ENCODE data around the gene CNTN2.
A peak's percentile ranks its signal among the peaks of the same experiment; 100 is the strongest.

Gene CNTN2

DNA sequence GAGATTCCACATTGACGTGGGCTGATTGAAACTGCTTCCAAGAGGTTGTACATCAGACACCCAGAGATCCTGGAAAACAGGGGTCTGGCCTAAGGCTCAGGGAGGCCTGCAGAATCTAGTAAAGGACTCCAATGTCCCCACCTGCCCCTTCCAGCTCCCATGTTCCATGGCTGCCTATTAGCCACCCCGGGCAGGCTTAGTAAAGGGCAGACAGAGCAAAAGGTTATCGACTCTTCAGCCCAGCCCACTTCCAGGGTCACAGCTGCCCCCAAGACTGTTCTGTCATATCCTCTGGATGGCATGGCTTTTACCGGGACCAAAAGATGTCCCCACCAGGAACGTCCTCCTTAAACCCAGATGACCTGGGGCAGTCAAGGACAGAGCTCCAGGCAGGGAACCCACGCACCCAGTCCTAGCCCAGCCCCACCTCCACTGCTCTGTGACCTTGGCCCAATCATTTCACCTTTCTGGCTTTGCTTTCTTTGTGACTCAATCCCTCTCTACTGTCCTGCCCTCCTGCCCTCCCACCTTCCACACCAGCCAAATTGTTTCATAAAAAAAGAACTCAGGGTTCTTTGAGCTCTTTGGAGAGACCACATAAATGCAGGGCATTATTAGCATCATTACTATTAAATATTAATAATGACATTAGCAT lies 4.8 kb upstream of the CNTN2 start:
- no peak for TF ChIP-seq EZH2phosphoT487 (IDR thresholded peaks at IDR 0.05; ENCODE audit: low read length)
- TF ChIP-seq EZH2 (optimal IDR thresholded peaks at IDR 0.05; ENCODE audit: low read depth, low read length), result no peak
- TF ChIP-seq, protein P1, sequence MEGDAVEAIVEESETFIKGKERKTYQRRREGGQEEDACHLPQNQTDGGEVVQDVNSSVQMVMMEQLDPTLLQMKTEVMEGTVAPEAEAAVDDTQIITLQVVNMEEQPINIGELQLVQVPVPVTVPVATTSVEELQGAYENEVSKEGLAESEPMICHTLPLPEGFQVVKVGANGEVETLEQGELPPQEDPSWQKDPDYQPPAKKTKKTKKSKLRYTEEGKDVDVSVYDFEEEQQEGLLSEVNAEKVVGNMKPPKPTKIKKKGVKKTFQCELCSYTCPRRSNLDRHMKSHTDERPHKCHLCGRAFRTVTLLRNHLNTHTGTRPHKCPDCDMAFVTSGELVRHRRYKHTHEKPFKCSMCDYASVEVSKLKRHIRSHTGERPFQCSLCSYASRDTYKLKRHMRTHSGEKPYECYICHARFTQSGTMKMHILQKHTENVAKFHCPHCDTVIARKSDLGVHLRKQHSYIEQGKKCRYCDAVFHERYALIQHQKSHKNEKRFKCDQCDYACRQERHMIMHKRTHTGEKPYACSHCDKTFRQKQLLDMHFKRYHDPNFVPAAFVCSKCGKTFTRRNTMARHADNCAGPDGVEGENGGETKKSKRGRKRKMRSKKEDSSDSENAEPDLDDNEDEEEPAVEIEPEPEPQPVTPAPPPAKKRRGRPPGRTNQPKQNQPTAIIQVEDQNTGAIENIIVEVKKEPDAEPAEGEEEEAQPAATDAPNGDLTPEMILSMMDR (IDR thresholded peaks at IDR 0.05; ENCODE audit: low read length), result no peak
- H3K9me3 ChIP-seq (replicated peaks; ENCODE audit: insufficient read depth, low read length), result no peaks in the 10 kb centered on the region

DNA sequence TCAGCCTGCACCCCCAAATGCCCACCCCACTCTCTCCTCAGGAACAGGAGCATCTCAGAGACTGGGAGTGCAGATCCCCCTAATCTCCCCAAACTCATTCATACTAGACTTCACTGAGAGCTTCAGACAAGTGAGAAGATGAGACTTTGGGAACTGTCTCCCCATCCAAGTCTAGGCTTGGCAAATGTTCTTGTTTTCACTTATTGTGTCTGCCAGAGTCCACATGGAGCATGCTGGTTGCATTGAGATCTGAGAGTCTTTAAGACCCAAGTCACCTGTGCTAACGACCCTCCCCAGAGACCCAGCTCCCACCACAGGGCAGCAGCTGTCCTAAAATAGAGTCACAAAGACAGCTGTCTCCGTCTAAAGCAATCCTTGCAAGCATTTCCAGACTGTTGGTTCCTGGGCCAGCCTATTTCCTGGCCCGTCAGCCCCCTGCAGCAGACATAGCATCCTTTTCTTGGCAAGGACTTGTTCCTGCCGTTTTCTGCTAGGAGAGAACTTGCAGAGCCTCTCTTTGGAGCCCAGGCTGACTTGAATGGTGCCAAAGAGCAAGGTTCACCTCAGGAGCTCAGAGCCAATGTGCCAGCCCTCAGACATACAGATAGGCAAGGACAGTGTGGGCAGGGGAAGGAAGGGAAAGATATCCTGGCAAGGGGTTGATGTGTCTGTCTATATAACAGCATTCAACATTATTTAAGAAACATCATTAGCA lies 1.9 kb upstream of the CNTN2 start:
- Histone ChIP-seq H3K9me3 (replicated peaks; ENCODE audit: insufficient read depth, low read length) (no peaks in the 10 kb centered on the region), H4K20me1 (ENCODE audit: insufficient read depth, low read length) (no peaks in the 10 kb centered on the region), H3K4me1 (ENCODE audit: low read length) (no peaks in the 10 kb centered on the region), H3K36me3 (replicated peaks; ENCODE audit: insufficient read depth, low read length) (no peaks in the 10 kb centered on the region), H3F3A (ENCODE audit: insufficient read depth, low read length) (no peaks in the 10 kb centered on the region), H3K9me2 (replicated peaks; ENCODE audit: insufficient read depth, low read length) (no peaks in the 10 kb centered on the region), H3K4me3 (ENCODE audit: low read length) (no peak overlapping the region), H3K27me3 (replicated peaks; ENCODE audit: insufficient read depth, low read length) (peaks cover 67% of the 10 kb centered on the region), H3K9ac (ENCODE audit: low read length) (no peak overlapping the region), H3K79me2 (ENCODE audit: low read length) (no peaks in the 10 kb centered on the region), H3K4me2 (ENCODE audit: low read depth, low read length) (no peak overlapping the region), H3K27ac (ENCODE audit: low read length) (no peak overlapping the region), H2AFZ (ENCODE audit: low read length) (no peak overlapping the region)
- TF ChIP-seq EZH2phosphoT487 (IDR thresholded peaks at IDR 0.05; ENCODE audit: low read length) (no peak), EZH2 (optimal IDR thresholded peaks at IDR 0.05; ENCODE audit: low read depth, low read length) (no peak)
- TF ChIP-seq, protein P1 (IDR thresholded peaks at IDR 0.05; ENCODE audit: low read length), result no peak
- no peak for DNase-seq

More for the DNA sequence above, 4.8 kb upstream of the CNTN2 start:
- H3K9me2 ChIP-seq (replicated peaks; ENCODE audit: insufficient read depth, low read length), result no peaks in the 10 kb centered on the region
- H3F3A ChIP-seq (ENCODE audit: insufficient read depth, low read length), result no peaks in the 10 kb centered on the region
- no peak overlapping the region for H3K4me3 ChIP-seq (ENCODE audit: low read length)
- no peaks in the 10 kb centered on the region for H3K79me2 ChIP-seq (ENCODE audit: low read length)
- H3K27ac ChIP-seq (ENCODE audit: low read length), result no peak overlapping the region
- H2AFZ ChIP-seq (ENCODE audit: low read length), result no peak overlapping the region
- no peak overlapping the region for H3K4me2 ChIP-seq (ENCODE audit: low read depth, low read length)
- no peaks in the 10 kb centered on the region for H3K4me1 ChIP-seq (ENCODE audit: low read length)
- no peaks in the 10 kb centered on the region for H4K20me1 ChIP-seq (ENCODE audit: insufficient read depth, low read length)
- H3K9ac ChIP-seq (ENCODE audit: low read length), result no peak overlapping the region
- DNase-seq, result no peak
- H3K27me3 ChIP-seq (replicated peaks; ENCODE audit: insufficient read depth, low read length), result peaks cover 38% of the 10 kb centered on the region
- H3K36me3 ChIP-seq (replicated peaks; ENCODE audit: insufficient read depth, low read length), result no peaks in the 10 kb centered on the region

DNA sequence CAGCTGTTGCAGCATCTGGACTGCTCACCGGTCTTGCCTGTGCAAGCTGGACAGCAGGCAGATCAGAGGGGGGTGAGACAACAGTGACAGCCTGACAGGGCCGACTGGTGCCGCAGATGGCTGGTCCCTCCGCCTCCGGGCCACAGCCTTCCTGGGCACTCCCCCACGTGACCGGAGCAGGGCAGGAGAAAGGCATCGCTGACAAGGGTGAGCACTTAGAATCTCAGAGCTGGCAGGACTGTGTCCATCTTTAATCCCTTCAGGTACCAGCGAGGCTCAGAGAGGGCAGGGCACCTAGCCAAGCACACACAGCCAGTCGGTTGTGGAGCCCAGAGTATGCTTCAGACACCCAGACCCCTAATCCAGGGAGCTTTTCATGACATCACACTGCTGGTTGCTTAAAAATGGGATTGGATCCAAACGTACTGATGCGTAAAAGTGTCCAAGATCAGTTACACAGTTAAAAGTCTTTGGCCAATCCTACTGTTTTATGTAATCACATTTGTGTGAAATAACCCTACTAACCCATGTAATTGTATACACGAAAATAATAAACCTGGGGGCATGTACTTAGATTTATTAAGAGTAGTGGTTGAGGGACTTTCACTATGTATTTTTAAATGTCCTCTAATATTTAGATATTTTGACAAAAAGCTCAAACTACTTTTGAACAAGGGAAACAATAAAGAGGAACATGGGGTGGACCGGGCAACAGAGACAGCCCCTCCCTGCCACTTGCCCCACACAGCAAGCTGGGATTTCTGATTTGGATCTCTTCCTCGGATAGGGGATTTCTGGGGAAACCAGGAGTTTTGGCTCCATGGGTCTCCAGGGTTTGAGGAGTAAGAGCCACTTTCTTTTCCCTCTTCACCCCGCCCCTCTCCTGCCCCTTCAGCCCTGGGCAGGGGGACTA lies 758 bp upstream of the CNTN2 start:
- no peak for TF ChIP-seq EZH2phosphoT487 (IDR thresholded peaks at IDR 0.05; ENCODE audit: low read length)
- TF ChIP-seq EZH2 (optimal IDR thresholded peaks at IDR 0.05; ENCODE audit: low read depth, low read length), result peak; percentile 68
- Histone ChIP-seq H3K9ac (ENCODE audit: low read length) (no peak overlapping the region), H3K27me3 (replicated peaks; ENCODE audit: insufficient read depth, low read length) (peaks cover 78% of the 10 kb centered on the region), H3K9me2 (replicated peaks; ENCODE audit: insufficient read depth, low read length) (no peaks in the 10 kb centered on the region), H3F3A (ENCODE audit: insufficient read depth, low read length) (no peaks in the 10 kb centered on the region), H3K79me2 (ENCODE audit: low read length) (no peaks in the 10 kb centered on the region), H3K9me3 (replicated peaks; ENCODE audit: insufficient read depth, low read length) (no peaks in the 10 kb centered on the region), H3K27ac (ENCODE audit: low read length) (no peak overlapping the region), H3K36me3 (replicated peaks; ENCODE audit: insufficient read depth, low read length) (no peaks in the 10 kb centered on the region), H4K20me1 (ENCODE audit: insufficient read depth, low read length) (no peaks in the 10 kb centered on the region), H2AFZ (ENCODE audit: low read length) (no peak overlapping the region), H3K4me1 (ENCODE audit: low read length) (no peaks in the 10 kb centered on the region), H3K4me2 (ENCODE audit: low read depth, low read length) (no peak overlapping the region), H3K4me3 (ENCODE audit: low read length) (no peak overlapping the region)
- DNase-seq, result no peak

Data from MM.1S (cell line).